ENCODE results near the gene DPH1.

DNA sequence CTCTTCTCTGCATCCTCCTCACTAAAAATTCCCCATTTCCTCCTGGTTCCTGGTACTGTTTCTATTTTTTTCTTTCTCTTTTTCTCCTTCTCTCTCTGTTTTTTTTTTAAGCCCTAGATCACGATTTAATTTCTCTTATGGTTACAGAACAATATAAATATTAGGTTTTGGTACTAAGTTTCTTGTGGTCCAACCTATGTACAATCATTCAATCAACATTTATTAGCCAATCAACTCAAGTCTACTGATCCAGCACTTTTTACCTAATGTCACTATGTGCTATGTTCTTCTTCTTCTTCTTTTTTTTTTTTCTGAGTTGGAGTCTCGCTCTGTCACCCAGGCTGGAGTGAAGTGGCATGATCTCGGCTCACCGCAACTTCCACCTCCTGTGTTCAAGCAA is 17.5 kb upstream of the DPH1 start:
- no peak for TF ChIP-seq POLR2A (IDR thresholded peaks at IDR 0.05)
- TF ChIP-seq POLR2AphosphoS5 (IDR thresholded peaks at IDR 0.05) = no peak
- TF ChIP-seq, protein P1, sequence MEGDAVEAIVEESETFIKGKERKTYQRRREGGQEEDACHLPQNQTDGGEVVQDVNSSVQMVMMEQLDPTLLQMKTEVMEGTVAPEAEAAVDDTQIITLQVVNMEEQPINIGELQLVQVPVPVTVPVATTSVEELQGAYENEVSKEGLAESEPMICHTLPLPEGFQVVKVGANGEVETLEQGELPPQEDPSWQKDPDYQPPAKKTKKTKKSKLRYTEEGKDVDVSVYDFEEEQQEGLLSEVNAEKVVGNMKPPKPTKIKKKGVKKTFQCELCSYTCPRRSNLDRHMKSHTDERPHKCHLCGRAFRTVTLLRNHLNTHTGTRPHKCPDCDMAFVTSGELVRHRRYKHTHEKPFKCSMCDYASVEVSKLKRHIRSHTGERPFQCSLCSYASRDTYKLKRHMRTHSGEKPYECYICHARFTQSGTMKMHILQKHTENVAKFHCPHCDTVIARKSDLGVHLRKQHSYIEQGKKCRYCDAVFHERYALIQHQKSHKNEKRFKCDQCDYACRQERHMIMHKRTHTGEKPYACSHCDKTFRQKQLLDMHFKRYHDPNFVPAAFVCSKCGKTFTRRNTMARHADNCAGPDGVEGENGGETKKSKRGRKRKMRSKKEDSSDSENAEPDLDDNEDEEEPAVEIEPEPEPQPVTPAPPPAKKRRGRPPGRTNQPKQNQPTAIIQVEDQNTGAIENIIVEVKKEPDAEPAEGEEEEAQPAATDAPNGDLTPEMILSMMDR (IDR thresholded peaks at IDR 0.05) = no peak

All from gastroesophageal sphincter (tissue), 3 donors.